HG03108 (cell line): Measurements from ENCODE around the gene CT45A3.
"Not testable (repeated sequence)": the region's sequence is repeated elsewhere in the genome, so short reads cannot be mapped to it uniquely, and the experiment has no call there.

Experiments
- ATAC-seq: cut with Tn5 transposase; IDR thresholded peaks from one replicate; pipeline ENCODE4 v1.9.1; 2021; ENCODE audit warnings: moderate library complexity; ENCODE audit not compliant: unreplicated experiment

Gene CT45A3, protein sequence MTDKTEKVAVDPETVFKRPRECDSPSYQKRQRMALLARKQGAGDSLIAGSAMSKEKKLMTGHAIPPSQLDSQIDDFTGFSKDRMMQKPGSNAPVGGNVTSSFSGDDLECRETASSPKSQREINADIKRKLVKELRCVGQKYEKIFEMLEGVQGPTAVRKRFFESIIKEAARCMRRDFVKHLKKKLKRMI

DNA sequence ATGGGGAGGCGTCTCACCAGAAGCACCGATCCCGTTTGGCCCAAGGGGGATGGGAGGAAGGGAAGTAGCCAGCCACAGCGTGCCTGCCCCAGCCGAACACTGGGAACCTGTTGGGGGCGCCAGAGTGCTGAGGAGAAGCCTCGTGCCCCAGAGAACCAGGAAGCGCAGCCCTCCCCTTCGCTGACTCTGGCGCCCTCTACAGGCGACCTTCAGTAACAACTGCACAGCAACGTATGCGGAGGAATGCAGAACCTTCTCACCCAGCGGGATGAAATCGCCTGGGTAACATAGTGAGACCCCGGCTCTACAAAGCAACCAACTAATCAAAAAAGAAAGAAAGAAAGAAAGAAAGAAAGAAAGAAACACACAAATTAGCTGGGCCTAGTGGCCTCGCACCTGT is at the start of gene CT45A3:
Gene CT45A3 (minus strand): TSS at position 101 of the 400 bp plus-strand sequence. CDS start 3,747 bp downstream, outside the sequence.
- not testable (repeated sequence) for ATAC-seq

DNA sequence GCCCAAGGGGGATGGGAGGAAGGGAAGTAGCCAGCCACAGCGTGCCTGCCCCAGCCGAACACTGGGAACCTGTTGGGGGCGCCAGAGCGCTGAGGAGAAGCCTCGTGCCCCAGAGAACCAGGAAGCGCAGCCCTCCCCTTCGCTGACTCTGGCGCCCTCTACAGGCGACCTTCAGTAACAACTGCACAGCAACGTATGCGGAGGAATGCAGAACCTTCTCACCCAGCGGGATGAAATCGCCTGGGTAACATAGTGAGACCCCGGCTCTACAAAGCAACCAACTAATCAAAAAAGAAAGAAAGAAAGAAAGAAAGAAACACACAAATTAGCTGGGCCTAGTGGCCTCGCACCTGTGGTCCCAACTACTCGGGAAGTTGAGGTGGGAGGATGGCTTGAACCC is 34.7 kb upstream of the CT45A3 start, which contains the start of gene CT45A6:
Gene CT45A6 (minus strand): TSS at position 101 of the 400 bp plus-strand sequence. CDS start 3,794 bp downstream, outside the sequence.
- not testable (repeated sequence) for ATAC-seq

DNA sequence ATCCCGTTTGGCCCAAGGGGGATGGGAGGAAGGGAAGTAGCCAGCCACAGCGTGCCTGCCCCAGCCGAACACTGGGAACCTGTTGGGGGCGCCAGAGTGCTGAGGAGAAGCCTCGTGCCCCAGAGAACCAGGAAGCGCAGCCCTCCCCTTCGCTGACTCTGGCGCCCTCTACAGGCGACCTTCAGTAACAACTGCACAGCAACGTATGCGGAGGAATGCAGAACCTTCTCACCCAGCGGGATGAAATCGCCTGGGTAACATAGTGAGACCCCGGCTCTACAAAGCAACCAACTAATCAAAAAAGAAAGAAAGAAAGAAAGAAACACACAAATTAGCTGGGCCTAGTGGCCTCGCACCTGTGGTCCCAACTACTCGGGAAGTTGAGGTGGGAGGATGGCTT is 17.4 kb upstream of the CT45A3 start, which contains the start of gene CT45A5:
Gene CT45A5 (minus strand): TSS at position 101 of the 400 bp plus-strand sequence. CDS start 3,774 bp downstream, outside the sequence.
- not testable (repeated sequence) for ATAC-seq

DNA sequence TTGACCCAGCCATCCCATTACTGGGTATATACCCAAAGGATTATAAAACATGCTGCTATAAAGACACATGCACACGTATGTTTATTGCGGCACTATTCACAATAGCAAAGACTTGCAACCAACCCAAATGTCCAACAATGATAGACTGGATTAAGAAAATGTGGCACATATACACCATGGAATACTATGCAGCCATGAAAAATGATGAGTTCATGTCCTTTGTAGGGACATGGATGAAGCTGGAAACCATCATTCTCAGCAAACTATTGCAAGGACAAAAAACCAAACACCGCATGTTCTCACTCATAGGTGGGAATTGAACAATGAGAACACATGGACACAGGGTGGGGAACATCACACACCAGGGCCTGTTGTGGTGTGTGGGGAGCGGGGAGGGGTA is 23.3 kb downstream of the CT45A3 start:
- not testable (repeated sequence) for ATAC-seq

DNA sequence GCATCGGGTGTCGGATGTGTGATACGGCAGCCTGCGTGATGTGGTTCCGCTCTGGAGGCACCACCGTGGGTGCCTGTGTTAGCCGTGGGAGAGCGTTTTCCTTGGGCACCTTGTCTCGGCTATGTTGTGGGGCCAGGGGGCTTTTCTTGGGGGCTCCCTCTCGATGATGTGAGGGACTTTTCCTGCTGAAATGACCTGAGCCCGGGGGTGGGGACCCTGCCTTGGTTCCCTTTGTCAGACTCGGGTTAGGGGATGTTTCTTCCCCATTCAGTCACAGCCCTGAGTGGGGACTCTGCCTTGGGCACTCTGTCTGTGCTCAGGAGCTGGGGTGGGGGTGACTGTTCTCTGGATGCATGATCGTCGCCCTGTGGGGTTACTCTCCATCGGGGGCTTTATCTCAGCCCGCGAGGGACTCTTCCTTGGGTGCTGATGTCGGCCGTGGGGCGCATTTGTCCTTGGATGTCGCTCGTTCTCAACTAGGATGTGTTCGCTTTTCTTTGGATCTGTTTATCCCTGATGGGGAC is 26.7 kb downstream of the CT45A3 start:
- ATAC-seq: no peak

DNA sequence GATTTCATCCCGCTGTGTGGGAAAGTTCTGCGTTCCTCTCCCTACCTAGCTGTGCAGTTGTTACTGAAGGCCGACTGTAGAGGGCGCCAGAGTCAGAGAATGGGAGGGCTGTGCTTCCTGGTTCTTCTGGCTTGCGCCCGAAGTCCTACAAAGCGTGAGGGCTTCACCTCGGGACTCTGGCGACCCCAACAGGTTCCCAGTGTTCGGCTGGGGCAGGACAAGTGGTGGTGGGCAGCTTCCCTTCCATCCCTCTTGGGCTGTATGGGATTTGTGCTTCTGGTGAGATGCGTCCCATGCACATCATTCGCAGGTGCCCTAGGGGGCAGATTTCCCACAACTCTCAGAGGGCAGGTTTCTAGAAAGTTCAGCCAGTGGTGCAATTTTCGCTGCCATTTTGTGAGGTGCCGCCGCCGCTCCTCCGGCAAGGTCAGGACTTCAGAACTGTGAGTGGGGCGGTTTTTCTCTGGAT is 27.3 kb downstream of the CT45A3 start:
- peak; percentile 73 for ATAC-seq

DNA sequence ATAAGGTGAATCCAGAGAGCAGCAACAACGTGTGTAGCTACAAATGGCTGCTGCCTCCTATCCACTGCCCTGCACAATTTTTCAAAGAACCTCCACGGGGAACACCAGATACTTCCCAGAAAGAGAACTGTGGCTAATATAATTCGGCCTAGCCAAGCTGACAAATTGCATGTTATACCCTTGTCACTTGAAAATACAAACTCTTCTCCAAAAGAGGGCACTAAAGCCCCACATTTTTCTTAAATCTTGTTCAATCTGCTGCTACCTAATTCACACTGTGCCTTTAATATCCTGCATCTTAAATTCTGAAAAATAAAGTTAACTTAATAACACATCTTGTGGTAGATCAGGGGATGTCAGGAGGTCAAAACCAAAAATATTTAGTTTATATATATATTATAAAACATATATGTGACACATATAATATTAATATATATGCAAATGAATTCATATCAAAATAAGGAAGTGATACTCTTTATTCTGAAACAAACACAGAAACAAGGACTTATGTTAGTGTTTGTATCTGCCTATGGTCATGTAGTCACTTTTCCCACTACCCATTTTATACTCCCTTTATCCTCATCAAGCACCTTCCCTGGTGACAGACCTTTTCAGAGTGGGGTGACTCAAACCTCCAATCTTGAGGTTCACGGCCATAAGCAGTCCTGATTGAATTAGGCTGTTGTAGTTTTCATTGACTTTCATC is 30.5 kb downstream of the CT45A3 start:
- no peak for ATAC-seq

DNA sequence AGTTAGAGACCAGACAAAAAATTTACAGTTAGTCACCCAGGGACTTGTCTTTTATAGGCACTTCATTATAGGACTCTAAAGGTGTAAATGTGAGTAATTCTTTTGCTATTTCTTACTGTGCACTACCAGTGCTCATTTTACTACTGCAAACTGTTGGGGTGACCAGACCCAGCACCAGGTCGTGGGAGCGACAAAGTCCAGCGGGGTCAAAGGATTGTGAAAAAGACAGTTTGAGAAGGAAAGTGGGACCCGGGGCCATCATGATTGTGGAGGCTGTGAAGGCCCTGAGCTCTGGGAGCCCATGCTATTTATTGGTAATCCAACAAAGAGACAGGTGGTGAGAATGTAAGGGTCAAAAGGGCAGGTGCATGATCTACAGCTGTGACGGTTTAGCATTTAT is 33.3 kb downstream of the CT45A3 start:
- ATAC-seq: not testable (repeated sequence)

DNA sequence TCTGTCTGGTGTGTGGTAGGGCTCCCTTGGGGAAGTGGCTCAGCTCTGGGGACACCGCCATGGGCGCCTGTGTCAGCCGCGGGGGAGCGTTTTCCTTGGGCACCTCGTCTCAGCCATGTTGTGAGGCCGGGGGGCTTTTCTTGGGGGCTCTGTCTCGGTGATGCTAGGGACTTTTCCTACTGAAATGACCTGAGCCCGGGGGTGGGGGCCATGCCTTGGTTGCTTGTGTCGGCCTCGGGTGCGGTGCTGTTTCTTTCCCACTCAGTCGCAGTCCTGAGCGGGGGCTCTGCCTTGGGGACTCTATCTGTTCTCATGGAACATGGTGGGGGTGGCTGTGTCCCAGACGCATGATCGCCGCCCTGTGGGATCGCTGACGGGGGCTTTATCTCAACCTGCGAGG is 54.2 kb downstream of the CT45A3 start:
- no peak for ATAC-seq

DNA sequence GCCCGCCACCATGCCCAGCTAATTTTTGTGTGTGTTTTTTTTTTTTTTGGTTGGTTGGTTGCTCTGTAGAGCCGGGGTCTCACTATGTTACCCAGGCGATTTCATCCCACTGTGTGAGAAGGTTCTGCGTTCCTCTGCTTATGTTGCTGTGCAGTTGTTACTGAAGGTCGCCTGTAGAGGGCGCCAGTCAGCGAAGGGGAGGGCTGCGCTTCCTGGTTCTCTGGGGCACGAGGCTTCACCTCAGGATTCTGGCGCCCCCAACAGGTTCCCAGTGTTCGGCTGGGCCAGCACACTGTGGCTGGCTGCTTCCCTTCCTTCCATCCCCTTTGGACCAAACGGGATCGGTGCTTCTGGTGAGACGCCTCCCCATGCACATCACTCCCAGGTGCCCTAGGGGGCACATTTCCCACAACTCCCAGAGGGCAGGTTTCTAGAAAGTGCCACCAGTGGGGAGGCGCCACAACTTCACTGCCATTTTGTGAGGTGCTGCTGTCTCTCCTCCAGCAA is 54.8 kb downstream of the CT45A3 start, which contains the start of gene CT45A1:
Gene CT45A1 (plus strand): TSS at position 457 of the 507 bp plus-strand sequence. CDS start 5,302 bp downstream, outside the sequence.
- not testable (repeated sequence) for ATAC-seq
